ENCODE data around the gene HYAL2.

The HYAL2 gene

GRCh38 chr3:50358355-50358910 is 35.9 kb upstream of the HYAL2 start:
- H3K9me3 ChIP-seq (ENCODE audit: control insufficient read depth, insufficient read depth, low read length), result no peaks in the 10 kb centered on the region
- H3K4me1 ChIP-seq (ENCODE audit: control insufficient read depth, insufficient read depth, low read length), result peaks cover 18% of the 10 kb centered on the region
- H3K27me3 ChIP-seq (ENCODE audit: control insufficient read depth, insufficient read depth, low read length), result peaks cover 2% of the 10 kb centered on the region; the same call in 1 of the 2 replicates
- peaks cover 39% of the 10 kb centered on the region for H3K36me3 ChIP-seq (ENCODE audit: control insufficient read depth, insufficient read depth, low read length)
- peak overlapping the region; percentile 53; the same call in 1 of the 2 replicates for H3K9ac ChIP-seq (ENCODE audit: low read depth, low read length)
- H3K4me3 ChIP-seq (ENCODE audit: low read depth, low read length), result peak overlapping the region; percentile 79
- no peak overlapping the region for H3K27ac ChIP-seq (ENCODE audit: low read depth, low read length)

GRCh38 chr3:50357481-50357880 is 34.9 kb upstream of the HYAL2 start:
- Histone ChIP-seq H3K27me3 (ENCODE audit: control insufficient read depth, insufficient read depth, low read length) (no peaks in the 10 kb centered on the region), H3K27ac (ENCODE audit: low read depth, low read length) (no peak overlapping the region), H3K4me1 (ENCODE audit: control insufficient read depth, insufficient read depth, low read length) (peaks cover 18% of the 10 kb centered on the region), H3K36me3 (ENCODE audit: control insufficient read depth, insufficient read depth, low read length) (peaks cover 44% of the 10 kb centered on the region), H3K9me3 (ENCODE audit: control insufficient read depth, insufficient read depth, low read length) (no peaks in the 10 kb centered on the region), H3K9ac (ENCODE audit: low read depth, low read length) (no peak overlapping the region), H3K4me3 (ENCODE audit: low read depth, low read length) (0 out of 2 replicates have a peak overlapping the region, but pooled peaks have one; percentile 79)

DNA sequence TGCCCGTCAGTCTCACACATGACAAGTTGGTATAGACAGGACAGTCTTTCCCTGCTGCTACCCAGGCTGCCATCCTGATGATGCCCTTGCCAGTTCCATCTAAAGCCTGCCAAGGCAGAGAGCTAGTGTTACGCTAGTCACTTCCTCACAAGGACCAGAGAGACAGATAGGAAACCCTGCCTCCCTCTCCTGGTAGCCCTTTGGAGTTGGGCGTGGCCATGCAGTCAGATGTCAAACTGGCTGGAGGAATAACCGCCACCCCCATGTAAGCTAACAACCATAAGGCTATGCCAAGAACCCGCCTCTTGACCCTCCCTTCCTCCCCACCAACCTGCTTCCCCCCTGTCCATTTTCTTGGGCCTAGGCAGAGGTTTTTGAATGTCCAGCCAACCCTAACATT is 34.0 kb upstream of the HYAL2 start:
- Histone ChIP-seq H3K36me3 (ENCODE audit: control insufficient read depth, insufficient read depth, low read length) (peaks cover 44% of the 10 kb centered on the region), H3K27ac (ENCODE audit: low read depth, low read length) (no peak overlapping the region), H3K4me1 (ENCODE audit: control insufficient read depth, insufficient read depth, low read length) (peaks cover 18% of the 10 kb centered on the region), H3K27me3 (ENCODE audit: control insufficient read depth, insufficient read depth, low read length) (no peaks in the 10 kb centered on the region), H3K9me3 (ENCODE audit: control insufficient read depth, insufficient read depth, low read length) (no peaks in the 10 kb centered on the region), H3K9ac (ENCODE audit: low read depth, low read length) (no peak overlapping the region), H3K4me3 (ENCODE audit: low read depth, low read length) (no peak overlapping the region)

GRCh38 chr3:50355829-50356552 is 33.4 kb upstream of the HYAL2 start:
- no peak overlapping the region for H3K4me3 ChIP-seq (ENCODE audit: low read depth, low read length)
- H3K27me3 ChIP-seq (ENCODE audit: control insufficient read depth, insufficient read depth, low read length), result no peaks in the 10 kb centered on the region
- H3K27ac ChIP-seq (ENCODE audit: low read depth, low read length), result no peak overlapping the region
- peaks cover 21% of the 10 kb centered on the region for H3K4me1 ChIP-seq (ENCODE audit: control insufficient read depth, insufficient read depth, low read length)
- peaks cover 44% of the 10 kb centered on the region for H3K36me3 ChIP-seq (ENCODE audit: control insufficient read depth, insufficient read depth, low read length)
- no peaks in the 10 kb centered on the region for H3K9me3 ChIP-seq (ENCODE audit: control insufficient read depth, insufficient read depth, low read length)
- no peak overlapping the region for H3K9ac ChIP-seq (ENCODE audit: low read depth, low read length)

DNA sequence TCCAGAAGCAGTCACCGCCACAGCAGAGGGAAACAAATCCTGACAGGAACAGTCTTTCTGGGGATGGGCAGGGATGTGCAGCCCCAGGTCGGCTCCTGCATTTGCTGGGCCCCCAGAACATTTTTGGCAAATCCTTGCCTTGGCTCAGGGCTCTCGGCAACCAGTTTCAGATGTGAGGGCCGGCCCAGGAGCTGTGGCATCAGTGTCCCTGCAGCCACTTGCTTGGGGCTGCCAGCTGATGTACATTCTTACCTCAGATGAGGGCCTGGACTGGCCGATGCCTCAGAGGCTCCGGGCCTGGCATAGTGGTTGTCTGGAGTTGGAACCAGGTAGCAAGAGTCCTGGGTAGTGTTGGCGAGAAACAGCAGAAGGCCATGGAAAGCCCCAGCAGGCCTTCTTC is 32.3 kb upstream of the HYAL2 start:
- H3K27me3 ChIP-seq (ENCODE audit: control insufficient read depth, insufficient read depth, low read length), result no peaks in the 10 kb centered on the region
- peaks cover 44% of the 10 kb centered on the region for H3K36me3 ChIP-seq (ENCODE audit: control insufficient read depth, insufficient read depth, low read length)
- H3K9me3 ChIP-seq (ENCODE audit: control insufficient read depth, insufficient read depth, low read length), result no peaks in the 10 kb centered on the region
- no peak overlapping the region for H3K27ac ChIP-seq (ENCODE audit: low read depth, low read length)
- H3K4me1 ChIP-seq (ENCODE audit: control insufficient read depth, insufficient read depth, low read length), result peaks cover 22% of the 10 kb centered on the region
- H3K9ac ChIP-seq (ENCODE audit: low read depth, low read length), result no peak overlapping the region
- H3K4me3 ChIP-seq (ENCODE audit: low read depth, low read length), result no peak overlapping the region

- Histone ChIP-seq H3K9ac (ENCODE audit: low read depth, low read length) (no peak overlapping the region), H3K4me3 (ENCODE audit: low read depth, low read length) (no peak overlapping the region), H3K4me1 (ENCODE audit: control insufficient read depth, insufficient read depth, low read length) (peaks cover 19% of the 10 kb centered on the region)
These were observed 31.7 kb upstream of the HYAL2 start for GRCh38 chr3:50354186-50354764.

DNA sequence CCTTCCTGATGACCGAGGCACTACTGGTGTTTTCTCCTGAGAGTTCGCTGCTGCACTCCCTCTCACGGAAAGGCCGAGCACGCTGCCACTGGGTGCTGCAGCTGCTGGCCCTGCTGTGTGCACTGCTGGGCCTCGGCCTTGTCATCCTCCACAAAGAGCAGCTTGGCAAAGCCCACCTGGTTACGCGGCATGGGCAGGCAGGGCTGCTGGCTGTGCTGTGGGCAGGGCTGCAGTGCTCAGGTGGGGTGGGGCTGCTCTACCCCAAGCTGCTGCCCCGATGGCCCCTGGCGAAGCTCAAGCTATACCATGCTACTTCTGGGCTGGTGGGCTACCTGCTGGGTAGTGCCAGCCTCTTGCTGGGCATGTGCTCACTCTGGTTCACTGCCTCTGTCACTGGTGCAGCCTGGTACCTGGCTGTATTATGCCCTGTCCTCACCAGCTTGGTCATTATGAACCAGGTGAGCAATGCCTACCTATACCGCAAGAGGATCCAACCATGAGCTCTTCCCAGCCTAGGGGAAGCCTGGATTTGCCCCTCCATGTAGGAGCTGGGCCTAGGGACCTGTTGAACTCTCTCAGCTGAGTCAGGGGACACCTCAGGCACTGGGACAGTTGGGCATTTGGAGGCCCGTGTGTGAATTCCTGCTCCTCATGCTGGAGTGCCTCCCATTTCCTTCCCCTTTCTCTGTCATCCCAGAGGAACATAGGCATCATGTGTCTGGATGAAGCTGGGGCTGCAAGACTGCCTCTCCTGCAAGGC is 30.9 kb upstream of the HYAL2 start:
- H3K27me3 ChIP-seq (ENCODE audit: control insufficient read depth, insufficient read depth, low read length), result no peaks in the 10 kb centered on the region
- peaks cover 17% of the 10 kb centered on the region for H3K4me1 ChIP-seq (ENCODE audit: control insufficient read depth, insufficient read depth, low read length)
- peaks cover 50% of the 10 kb centered on the region for H3K36me3 ChIP-seq (ENCODE audit: control insufficient read depth, insufficient read depth, low read length)
- H3K9ac ChIP-seq (ENCODE audit: low read depth, low read length), result no peak overlapping the region
- H3K4me3 ChIP-seq (ENCODE audit: low read depth, low read length), result no peak overlapping the region
- H3K9me3 ChIP-seq (ENCODE audit: control insufficient read depth, insufficient read depth, low read length), result no peaks in the 10 kb centered on the region
- H3K27ac ChIP-seq (ENCODE audit: low read depth, low read length), result no peak overlapping the region

More at GRCh38 chr3:50354186-50354764, 31.7 kb upstream of the HYAL2 start:
- H3K9me3 ChIP-seq (ENCODE audit: control insufficient read depth, insufficient read depth, low read length), result no peaks in the 10 kb centered on the region
- H3K36me3 ChIP-seq (ENCODE audit: control insufficient read depth, insufficient read depth, low read length), result peaks cover 44% of the 10 kb centered on the region
- no peak overlapping the region for H3K27ac ChIP-seq (ENCODE audit: low read depth, low read length)
- no peaks in the 10 kb centered on the region for H3K27me3 ChIP-seq (ENCODE audit: control insufficient read depth, insufficient read depth, low read length)

DNA sequence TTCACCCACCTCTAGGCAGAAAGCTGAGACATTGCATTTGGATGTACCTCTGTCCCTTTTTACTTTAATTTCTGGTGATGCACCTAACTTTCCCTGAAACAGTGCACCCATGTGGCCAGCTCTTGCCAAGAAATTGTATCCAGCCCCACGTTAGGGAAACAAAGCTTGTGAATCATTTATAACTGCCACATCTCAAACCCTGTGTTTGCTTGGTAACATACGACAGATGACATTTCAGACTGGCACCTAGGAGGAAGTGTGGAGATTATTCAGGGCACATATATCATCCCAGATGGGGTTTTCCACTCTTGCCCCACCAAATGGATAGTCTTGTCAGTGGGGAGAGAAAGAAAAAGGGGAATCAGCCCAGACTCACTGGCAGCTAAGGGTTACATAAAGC is 30.2 kb upstream of the HYAL2 start:
- peaks cover 56% of the 10 kb centered on the region for H3K36me3 ChIP-seq (ENCODE audit: control insufficient read depth, insufficient read depth, low read length)
- H3K27ac ChIP-seq (ENCODE audit: low read depth, low read length), result no peak overlapping the region
- peaks cover 12% of the 10 kb centered on the region for H3K4me1 ChIP-seq (ENCODE audit: control insufficient read depth, insufficient read depth, low read length)
- H3K9ac ChIP-seq (ENCODE audit: low read depth, low read length), result no peak overlapping the region
- H3K4me3 ChIP-seq (ENCODE audit: low read depth, low read length), result no peak overlapping the region
- H3K27me3 ChIP-seq (ENCODE audit: control insufficient read depth, insufficient read depth, low read length), result no peaks in the 10 kb centered on the region
- H3K9me3 ChIP-seq (ENCODE audit: control insufficient read depth, insufficient read depth, low read length), result no peaks in the 10 kb centered on the region

- no peaks in the 10 kb centered on the region for H3K9me3 ChIP-seq (ENCODE audit: control insufficient read depth, insufficient read depth, low read length)
- peaks cover 51% of the 10 kb centered on the region for H3K36me3 ChIP-seq (ENCODE audit: control insufficient read depth, insufficient read depth, low read length)
- no peak overlapping the region for H3K27ac ChIP-seq (ENCODE audit: low read depth, low read length)
- peak overlapping the region; percentile 91 for H3K4me3 ChIP-seq (ENCODE audit: low read depth, low read length)
- peaks cover 6% of the 10 kb centered on the region for H3K4me1 ChIP-seq (ENCODE audit: control insufficient read depth, insufficient read depth, low read length)
- H3K27me3 ChIP-seq (ENCODE audit: control insufficient read depth, insufficient read depth, low read length), result peaks cover 4% of the 10 kb centered on the region; the same call in 1 of the 2 replicates
- H3K9ac ChIP-seq (ENCODE audit: low read depth, low read length), result no peak overlapping the region
These were observed 28.8 kb upstream of the HYAL2 start for GRCh38 chr3:50351323-50351697.

DNA sequence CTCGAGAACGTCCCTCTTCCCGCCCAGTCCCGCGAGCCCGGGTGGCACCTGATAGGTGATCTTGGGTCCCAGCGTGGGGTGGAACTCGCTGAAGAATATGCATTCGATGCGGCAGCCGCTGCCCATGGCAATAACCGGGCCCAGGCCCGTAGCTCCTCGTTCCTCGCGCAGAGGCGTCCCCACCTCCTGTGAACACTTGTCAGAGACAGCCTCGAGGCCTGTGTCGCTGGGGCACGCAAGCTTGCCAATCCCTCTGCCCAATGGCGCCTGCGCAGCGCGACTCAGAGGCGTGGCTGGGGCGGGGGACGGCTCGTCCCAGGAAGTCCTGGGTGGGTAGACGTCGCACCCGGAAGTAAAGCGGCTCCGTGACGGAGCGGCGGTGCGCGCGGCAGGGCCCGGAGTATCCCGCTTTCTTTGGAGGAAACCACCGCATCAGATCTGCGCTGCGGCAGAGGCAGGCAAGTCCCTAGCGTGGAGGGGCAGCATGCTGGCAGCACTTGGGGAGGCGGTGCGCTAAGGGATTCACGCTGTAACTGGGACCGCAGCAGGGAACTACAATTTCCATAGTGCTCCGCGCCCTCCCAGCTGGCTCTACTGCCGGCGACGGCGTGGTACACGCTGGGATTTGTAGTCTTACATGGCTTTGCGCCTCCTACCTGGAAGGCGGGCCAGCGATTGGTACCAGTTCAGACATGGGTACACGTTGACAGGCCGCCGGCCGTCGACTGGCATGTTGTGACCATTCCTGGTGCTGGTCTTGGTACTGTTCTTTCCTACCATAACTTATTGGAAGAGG is 28.2 kb upstream of the HYAL2 start, which contains the start of the genes CYB561D2 and NPRL2:
CYB561D2 (plus strand) TSS at position 336 of the 796 bp plus-strand sequence. CDS start 572 bp downstream, outside the sequence.
NPRL2 (minus strand) TSS at position 249 of the 796 bp plus-strand sequence; CDS start at position 126, 123 bp downstream.
- peaks cover 6% of the 10 kb centered on the region for H3K4me1 ChIP-seq (ENCODE audit: control insufficient read depth, insufficient read depth, low read length)
- peak within 1 kb of the TSS; percentile 91 for H3K4me3 ChIP-seq (ENCODE audit: low read depth, low read length)
- peaks cover 45% of the 10 kb centered on the region for H3K36me3 ChIP-seq (ENCODE audit: control insufficient read depth, insufficient read depth, low read length)
- peak within 1 kb of the TSS; percentile 75 for H3K27ac ChIP-seq (ENCODE audit: low read depth, low read length)
- H3K9me3 ChIP-seq (ENCODE audit: control insufficient read depth, insufficient read depth, low read length), result no peaks in the 10 kb centered on the region
- peaks cover 5% of the 10 kb centered on the region; the same call in 1 of the 2 replicates for H3K27me3 ChIP-seq (ENCODE audit: control insufficient read depth, insufficient read depth, low read length)
- peak within 1 kb of the TSS; percentile 68 for H3K9ac ChIP-seq (ENCODE audit: low read depth, low read length)

Data from HUES48 (cell line).